Activated CD8-positive, alpha-beta memory T cell treated with anti-CD3 and anti-CD28 coated beads, Interleukin-2, amount 50 U/mL, for 24 hours (primary cell): ENCODE measurements around the gene HSF2BP.
"Not testable (repeated sequence)": the region's sequence is repeated elsewhere in the genome, so short reads cannot be mapped to it uniquely, and the experiment has no call there.

Experiments
- DNase-seq: peaks from one replicate; pipeline ENCODE4 v3.0.0-alpha.2; 2020; ENCODE audit errors: extremely low read depth

Gene HSF2BP

GRCh38 chr21:43687566-43688399 is 28.5 kb upstream of the HSF2BP start:
- DNase-seq, result no peak

GRCh38 chr21:43686811-43687565 is 27.7 kb upstream of the HSF2BP start:
- DNase-seq, result no peak

GRCh38 chr21:43684424-43684823 is 25.1 kb upstream of the HSF2BP start:
- no peak for DNase-seq

- DNase-seq, result no peak
Observed at GRCh38 chr21:43681650-43682049, 22.4 kb upstream of the HSF2BP start.

GRCh38 chr21:43680421-43680820 is 21.1 kb upstream of the HSF2BP start:
- DNase-seq, result not testable (repeated sequence)

GRCh38 chr21:43679951-43680350 is 20.7 kb upstream of the HSF2BP start:
- DNase-seq, result no peak

GRCh38 chr21:43676391-43676790 is 17.1 kb upstream of the HSF2BP start:
- no peak for DNase-seq

- DNase-seq, result no peak
Observed at GRCh38 chr21:43675871-43676270, 16.6 kb upstream of the HSF2BP start.

- no peak for DNase-seq
Observed at GRCh38 chr21:43669828-43670605, 10.7 kb upstream of the HSF2BP start.

GRCh38 chr21:43667191-43667904 is 8.1 kb upstream of the HSF2BP start:
- DNase-seq, result no peak

- DNase-seq, result no peak
Observed at GRCh38 chr21:43665879-43666278, 6.6 kb upstream of the HSF2BP start.

GRCh38 chr21:43664358-43664757 is 5.1 kb upstream of the HSF2BP start:
- DNase-seq, result no peak

- DNase-seq, result no peak
Observed at GRCh38 chr21:43663033-43663432, 3.7 kb upstream of the HSF2BP start.

GRCh38 chr21:43662286-43662685 is 3.0 kb upstream of the HSF2BP start:
- no peak for DNase-seq

GRCh38 chr21:43658769-43659135 is 536 bp downstream of the HSF2BP start:
- DNase-seq, result no peak

GRCh38 chr21:43658088-43658741 is 1.1 kb downstream of the HSF2BP start:
- no peak for DNase-seq

GRCh38 chr21:43657355-43658087 is 1.8 kb downstream of the HSF2BP start:
- no peak for DNase-seq

GRCh38 chr21:43654806-43655489 is 4.3 kb downstream of the HSF2BP start:
- DNase-seq, result no peak

- no peak for DNase-seq
Observed at GRCh38 chr21:43653626-43654025, 5.7 kb downstream of the HSF2BP start.

- DNase-seq, result no peak
Observed at GRCh38 chr21:43652616-43653015, 6.7 kb downstream of the HSF2BP start.
